H9 (cell line): Measurements from ENCODE around the gene SVEP1. TPM values are rescaled to one million over a fixed set of nuclear protein-coding genes. Genes with fewer than 3 reads are reported as not detected.

Experiments used
- DNase-seq: peaks from one replicate; pipeline ENCODE4 v3.0.0-alpha.2; 2017
- H2AFZ ChIP-seq: one replicate; pipeline ENCODE4 v1.6.1; 2013; ENCODE audit warnings: mild to moderate bottlenecking, low read length, control low read depth, moderate library complexity
- H2AK5ac ChIP-seq: 2 replicates; pipeline ENCODE4 v1.6.1; 2013; ENCODE audit warnings: low read length, control low read depth, mixed read lengths; ENCODE audit not compliant: insufficient read length
- H2BK120ac ChIP-seq: one replicate; pipeline ENCODE4 v1.6.1; 2013; ENCODE audit warnings: low read depth, mild to moderate bottlenecking, low read length, control low read depth, inconsistent platforms; ENCODE audit not compliant: poor library complexity, severe bottlenecking
- H2BK12ac ChIP-seq: 2 replicates; pipeline ENCODE4 v1.6.1; 2013; ENCODE audit warnings: low read length, control low read depth, mixed read lengths, low read depth; ENCODE audit not compliant: insufficient read length
- H2BK15ac ChIP-seq: 2 replicates; pipeline ENCODE4 v1.6.1; 2013; ENCODE audit warnings: low read depth, low read length, control low read depth
- H2BK20ac ChIP-seq: one replicate; pipeline ENCODE4 v1.6.1; 2013; ENCODE audit warnings: low read depth, mild to moderate bottlenecking, low read length, control low read depth, inconsistent platforms; ENCODE audit not compliant: poor library complexity, severe bottlenecking
- H2BK5ac ChIP-seq: 2 replicates; pipeline ENCODE4 v1.6.1; 2013; ENCODE audit warnings: low read length, control low read depth, mixed read lengths; ENCODE audit not compliant: insufficient read length
- H3K14ac ChIP-seq: 2 replicates; pipeline ENCODE4 v1.6.1; 2013; ENCODE audit warnings: low read length, control low read depth; ENCODE audit not compliant: insufficient read depth
- H3K18ac ChIP-seq: 2 replicates; pipeline ENCODE4 v1.6.1; 2013; ENCODE audit warnings: low read depth, mild to moderate bottlenecking, mixed read lengths, low read length, control low read depth; ENCODE audit not compliant: insufficient read length
- H3K23ac ChIP-seq: 2 replicates; pipeline ENCODE4 v1.6.1; 2013; ENCODE audit warnings: low read length, control low read depth, mixed read lengths, low read depth; ENCODE audit not compliant: insufficient read length
- H3K23me2 ChIP-seq: 2 replicates; pipeline ENCODE4 v1.6.1; 2013; ENCODE audit warnings: low read depth, mild to moderate bottlenecking, mixed read lengths, low read length, control low read depth; ENCODE audit not compliant: insufficient read length, poor library complexity, severe bottlenecking
- H3K27ac ChIP-seq: 2 replicates; pipeline ENCODE4 v1.5.1; 2013; ENCODE audit warnings: low read length, control low read depth, mixed read lengths, low read depth; ENCODE audit not compliant: insufficient read length
- H3K27me3 ChIP-seq: 2 replicates; pipeline ENCODE4 v1.6.1; 2013; ENCODE audit warnings: low read length, control low read depth, inconsistent platforms; ENCODE audit not compliant: insufficient read depth
- H3K4ac ChIP-seq: 2 replicates; pipeline ENCODE4 v1.6.1; 2013; ENCODE audit warnings: low read depth, mild to moderate bottlenecking, control low read depth, inconsistent platforms, low read length, moderate library complexity
- H3K4me1 ChIP-seq: 2 replicates; pipeline ENCODE4 v1.6.1; 2013; ENCODE audit warnings: low read length, control low read depth, inconsistent platforms; ENCODE audit not compliant: insufficient read depth
- H3K4me2 ChIP-seq: 2 replicates; pipeline ENCODE4 v1.6.1; 2013; ENCODE audit warnings: low read length, control low read depth, mixed read lengths; ENCODE audit not compliant: insufficient read length, insufficient read depth
- H3K56ac ChIP-seq: 2 replicates; pipeline ENCODE4 v1.6.1; 2013; ENCODE audit warnings: low read depth, mild to moderate bottlenecking, mixed read lengths, low read length, control low read depth; ENCODE audit not compliant: insufficient read length
- H3K79me1 ChIP-seq: 2 replicates; pipeline ENCODE4 v1.6.1; 2013; ENCODE audit warnings: low read depth, mild to moderate bottlenecking, moderate library complexity, low read length, control low read depth, inconsistent platforms; ENCODE audit not compliant: insufficient read depth, poor library complexity, severe bottlenecking
- H3K79me2 ChIP-seq: 2 replicates; pipeline ENCODE4 v1.6.1; 2013; ENCODE audit warnings: low read length, control low read depth, inconsistent platforms; ENCODE audit not compliant: insufficient read depth
- H3K9ac ChIP-seq: 2 replicates; pipeline ENCODE4 v1.6.1; 2013; ENCODE audit warnings: low read length, control low read depth, mixed read lengths; ENCODE audit not compliant: insufficient read length; ENCODE audit errors: extremely low read depth
- H3K9me3 ChIP-seq: one replicate; pipeline ENCODE4 v1.6.1; 2013; ENCODE audit warnings: low read depth, low read length, inconsistent platforms; ENCODE audit not compliant: control insufficient read depth
- H3T11ph ChIP-seq: one replicate; pipeline ENCODE4 v1.6.1; 2013; ENCODE audit warnings: mild to moderate bottlenecking, low read length, control low read depth, inconsistent platforms
- H4K20me1 ChIP-seq: one replicate; pipeline ENCODE4 v1.6.1; 2013; ENCODE audit not compliant: control insufficient read depth, insufficient read length, insufficient read depth
- H4K5ac ChIP-seq: 2 replicates; pipeline ENCODE4 v1.6.1; 2013; ENCODE audit warnings: low read depth, mild to moderate bottlenecking, mixed read lengths, low read length, control low read depth; ENCODE audit not compliant: insufficient read length
- H4K8ac ChIP-seq: replicated peaks from 2 replicates; pipeline ENCODE4 v1.6.1; 2013; ENCODE audit warnings: low read length, control low read depth, mixed read lengths, low read depth; ENCODE audit not compliant: insufficient read length
- H4K91ac ChIP-seq: 2 replicates; pipeline ENCODE4 v1.6.1; 2013; ENCODE audit warnings: low read depth, mild to moderate bottlenecking, moderate library complexity, mixed read lengths, low read length, control low read depth; ENCODE audit not compliant: insufficient read length
- H3K27ac Mint-ChIP-seq, 3 experiments: 2 replicates in 2 of 3; 3 replicates in 1 of 3; pipeline ENCODE4 v1.8.0; 2020 to 2021; ENCODE audit warnings: mixed read lengths in 3 of 3, mild to moderate bottlenecking in 1 of 3, moderate library complexity in 1 of 3
- H3K27me3 Mint-ChIP-seq: 2 replicates; pipeline ENCODE4 v1.8.0; 2021; ENCODE audit warnings: low read depth, mild to moderate bottlenecking, moderate library complexity, mixed read lengths
- H3K36me3 Mint-ChIP-seq, 3 experiments: 2 replicates in 2 of 3; 3 replicates in 1 of 3; pipeline ENCODE4 v1.8.0; 2020 to 2021; ENCODE audit warnings: low read depth in 3 of 3, mixed read lengths in 3 of 3; ENCODE audit not compliant: insufficient read depth in 1 of 3
- H3K4me1 Mint-ChIP-seq, 2 experiments: 2 replicates each; pipeline ENCODE4 v1.8.0; 2020; ENCODE audit warnings: mixed read lengths in 2 of 2
- H3K4me3 Mint-ChIP-seq, 2 experiments: 2 replicates in 1 of 2; 3 replicates in 1 of 2; pipeline ENCODE4 v1.8.0; 2020 to 2021; ENCODE audit warnings: mild to moderate bottlenecking in 2 of 2, mixed read lengths in 2 of 2, moderate library complexity in 1 of 2
- H3K9me3 Mint-ChIP-seq, 2 experiments: 2 replicates in 1 of 2; 3 replicates in 1 of 2; pipeline ENCODE4 v1.8.0; 2020; ENCODE audit warnings: mild to moderate bottlenecking in 2 of 2, mixed read lengths in 2 of 2, moderate library complexity in 1 of 2
- whole genome bisulfite sequencing: extraction: QIAGEN DNeasy Blood & Tissue Kit; methylation state at CpG from one replicate; pipeline ENCODE4 v1.1.7; 2013; ENCODE audit warnings: missing lambda C conversion rate, low lambda C conversion rate, mixed read lengths; ENCODE audit not compliant: insufficient read length; ENCODE audit errors: extremely low coverage; 5-methylcytosine and 5-hydroxymethylcytosine counted together
- total RNA-seq: library from RNA; stranded (reverse); gene quantifications from 2 replicates; pipeline ENCODE4 v1.2.1, GENCODE V29; 2021
- TF ChIP-seq, protein P1 (sequence below): fragments of 200-600 bp; sonication (generic); conservative IDR thresholded peaks from 3 replicates; pipeline ENCODE4 v1.8.0; 2021; ENCODE audit warnings: antibody characterized with exemption, mild to moderate bottlenecking

SVEP1 gene
- total RNA-seq, 1 experiment from 2014 or later = 0.17 TPM

- Histone ChIP-seq H3K79me2 (no peaks in the 10 kb centered on the region), H4K5ac (no peak overlapping the region), H3K23me2 (no peaks in the 10 kb centered on the region), H3K79me1 (no peaks in the 10 kb centered on the region), H3K23ac (no peak overlapping the region), H3T11ph (no peak overlapping the region), H3K9me3 (no peaks in the 10 kb centered on the region), H2AK5ac (no peak overlapping the region), H2BK120ac (no peak overlapping the region), H3K27ac (no peak overlapping the region), H2BK12ac (no peak overlapping the region), H3K4me1 (no peaks in the 10 kb centered on the region), H2BK20ac (no peak overlapping the region), H3K4ac (no peak overlapping the region), H3K9ac (no peak overlapping the region), H3K14ac (no peak overlapping the region), H3K18ac (no peak overlapping the region), H4K91ac (no peak overlapping the region), H3K4me2 (no peak overlapping the region), H2BK5ac (no peak overlapping the region), H3K56ac (no peak overlapping the region), H2BK15ac (no peak overlapping the region), H4K8ac (no peak overlapping the region), H4K20me1 (no peaks in the 10 kb centered on the region), H3K27me3 (no peaks in the 10 kb centered on the region), H2AFZ (no peak overlapping the region)
- no peak for DNase-seq
- no peaks in the 10 kb centered on the region for H3K9me3 Mint-ChIP-seq
- H3K4me1 Mint-ChIP-seq = no peaks in the 10 kb centered on the region; a peak in 1 of 4 replicates
- TF ChIP-seq, protein P1, sequence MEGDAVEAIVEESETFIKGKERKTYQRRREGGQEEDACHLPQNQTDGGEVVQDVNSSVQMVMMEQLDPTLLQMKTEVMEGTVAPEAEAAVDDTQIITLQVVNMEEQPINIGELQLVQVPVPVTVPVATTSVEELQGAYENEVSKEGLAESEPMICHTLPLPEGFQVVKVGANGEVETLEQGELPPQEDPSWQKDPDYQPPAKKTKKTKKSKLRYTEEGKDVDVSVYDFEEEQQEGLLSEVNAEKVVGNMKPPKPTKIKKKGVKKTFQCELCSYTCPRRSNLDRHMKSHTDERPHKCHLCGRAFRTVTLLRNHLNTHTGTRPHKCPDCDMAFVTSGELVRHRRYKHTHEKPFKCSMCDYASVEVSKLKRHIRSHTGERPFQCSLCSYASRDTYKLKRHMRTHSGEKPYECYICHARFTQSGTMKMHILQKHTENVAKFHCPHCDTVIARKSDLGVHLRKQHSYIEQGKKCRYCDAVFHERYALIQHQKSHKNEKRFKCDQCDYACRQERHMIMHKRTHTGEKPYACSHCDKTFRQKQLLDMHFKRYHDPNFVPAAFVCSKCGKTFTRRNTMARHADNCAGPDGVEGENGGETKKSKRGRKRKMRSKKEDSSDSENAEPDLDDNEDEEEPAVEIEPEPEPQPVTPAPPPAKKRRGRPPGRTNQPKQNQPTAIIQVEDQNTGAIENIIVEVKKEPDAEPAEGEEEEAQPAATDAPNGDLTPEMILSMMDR = no peak
- WGBS = 100% methylated on average over 1 of the region's 6 CpGs
- H3K27ac Mint-ChIP-seq = no peak overlapping the region
- no peaks in the 10 kb centered on the region for H3K27me3 Mint-ChIP-seq
- H3K36me3 Mint-ChIP-seq = no peaks in the 10 kb centered on the region
- no peak overlapping the region for H3K4me3 Mint-ChIP-seq
Observed at GRCh38 chr9:110520120-110520701, 59.3 kb downstream of the SVEP1 start.
